ENCODE results near the gene ZBTB32. TPM values are rescaled to one million over a fixed set of nuclear protein-coding genes. Genes with fewer than 3 reads are reported as not detected.

Gene ZBTB32
- total RNA-seq, 3 donors from 2014 or later = 0.33 TPM; not detected in 2

DNA sequence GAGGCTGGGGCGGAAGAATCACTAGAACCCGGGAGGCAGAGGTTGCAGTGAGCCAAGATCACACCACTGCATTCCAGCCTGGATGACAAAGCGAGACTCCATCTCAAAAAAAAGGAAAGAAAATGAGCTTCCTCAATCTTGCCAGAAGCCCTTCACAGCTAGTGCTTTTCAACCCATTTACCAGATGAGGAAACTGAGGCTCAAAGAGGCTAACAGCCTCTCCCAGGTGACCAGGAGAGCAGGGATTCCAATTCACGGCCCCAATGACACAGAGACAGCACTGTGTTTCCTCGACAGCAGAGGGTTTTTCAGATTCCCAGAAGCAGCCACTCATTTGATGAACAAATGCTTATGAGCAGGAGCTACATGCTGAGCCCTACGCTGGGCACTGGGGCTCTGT is 34.8 kb upstream of the ZBTB32 start:
- no peak overlapping the region for H3K27ac ChIP-seq
- intact Hi-C loops (cut with DNase I; ENCODE audit: low total_unique reads) = no loop called here
- H3K27me3 ChIP-seq = peaks cover 0 to 28% of the 10 kb centered on the region in 2 donors
- TF ChIP-seq POLR2A (IDR thresholded peaks at IDR 0.05) (no peak), CTCF (IDR thresholded peaks at IDR 0.05) (no peak), POLR2AphosphoS5 (IDR thresholded peaks at IDR 0.05) (no peak)
- no peaks in the 10 kb centered on the region for H3K4me1 ChIP-seq
- no peak overlapping the region for H3K4me3 ChIP-seq
- no peaks in the 10 kb centered on the region for H3K36me3 ChIP-seq
- H3K9me3 ChIP-seq = no peaks in the 10 kb centered on the region
- no peak for DNase-seq (ENCODE audit: low spot score in 2 of 2)

DNA sequence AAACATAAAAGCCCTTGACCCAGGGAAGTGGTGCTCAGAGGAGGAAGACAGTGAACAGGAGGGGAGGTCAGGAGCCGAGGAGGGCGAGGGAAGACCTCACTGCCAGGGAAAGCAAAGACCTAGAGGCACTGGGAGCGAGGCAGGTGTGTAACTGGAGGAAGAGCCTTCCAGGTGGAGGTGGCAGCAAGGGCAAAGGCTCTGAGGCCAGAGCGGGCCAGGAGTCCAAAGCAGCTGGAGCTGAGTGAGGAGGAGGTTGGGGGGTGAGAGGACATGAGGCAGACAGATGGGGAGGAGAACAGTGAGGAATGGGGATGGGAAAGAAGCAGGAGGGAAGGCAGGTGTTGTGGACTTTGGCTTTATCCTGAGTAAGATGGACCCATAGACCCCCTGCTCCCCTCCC is 34.4 kb upstream of the ZBTB32 start:
- Histone ChIP-seq H3K4me1 (no peaks in the 10 kb centered on the region), H3K9me3 (no peaks in the 10 kb centered on the region), H3K36me3 (no peaks in the 10 kb centered on the region), H3K4me3 (no peak overlapping the region), H3K27me3 (peaks cover 0 to 28% of the 10 kb centered on the region in 2 donors), H3K27ac (no peak overlapping the region)
- TF ChIP-seq POLR2AphosphoS5 (IDR thresholded peaks at IDR 0.05) = no peak
- TF ChIP-seq POLR2A (IDR thresholded peaks at IDR 0.05) = no peak
- TF ChIP-seq CTCF (IDR thresholded peaks at IDR 0.05) = no peak
- DNase-seq (ENCODE audit: low spot score in 2 of 2) = no peak
- intact Hi-C loops (cut with DNase I; ENCODE audit: low total_unique reads) = no loop called here

- H3K9me3 ChIP-seq = no peaks in the 10 kb centered on the region
- TF ChIP-seq POLR2AphosphoS5 (IDR thresholded peaks at IDR 0.05) (no peak), POLR2A (IDR thresholded peaks at IDR 0.05) (no peak), CTCF (IDR thresholded peaks at IDR 0.05) (no peak)
- peaks cover 0 to 31% of the 10 kb centered on the region in 2 donors for H3K27me3 ChIP-seq
- no peak for DNase-seq (ENCODE audit: low spot score in 2 of 2)
- H3K36me3 ChIP-seq = no peaks in the 10 kb centered on the region
- H3K4me1 ChIP-seq = no peaks in the 10 kb centered on the region
- intact Hi-C loops (cut with DNase I; ENCODE audit: low total_unique reads) = no loop called here
- no peak overlapping the region for H3K4me3 ChIP-seq
- no peak overlapping the region for H3K27ac ChIP-seq
Observed at GRCh38 chr19:35670686-35671085, 33.7 kb upstream of the ZBTB32 start.

DNA sequence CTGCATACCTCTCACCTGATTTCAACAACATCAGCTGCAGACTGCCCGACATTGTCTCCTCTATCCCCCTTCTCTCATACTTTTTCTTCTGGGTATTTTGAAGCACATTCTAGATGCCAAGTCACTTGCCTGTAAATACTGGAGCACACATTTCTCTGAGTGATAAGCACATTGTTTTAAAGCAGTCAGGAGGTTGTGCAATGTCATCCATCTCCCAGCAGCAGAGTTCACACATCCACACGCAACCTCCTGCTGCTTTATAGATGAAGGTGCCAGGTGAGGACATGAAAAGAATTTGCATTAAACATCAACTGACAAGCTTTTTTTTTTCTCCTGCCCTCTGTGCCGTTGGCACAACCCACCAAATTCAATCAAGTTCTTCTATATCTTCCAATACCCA is 32.5 kb upstream of the ZBTB32 start:
- TF ChIP-seq POLR2A (IDR thresholded peaks at IDR 0.05) (no peak), CTCF (IDR thresholded peaks at IDR 0.05) (no peak), POLR2AphosphoS5 (IDR thresholded peaks at IDR 0.05) (no peak)
- no peak for DNase-seq (ENCODE audit: low spot score in 2 of 2)
- Histone ChIP-seq H3K27me3 (peaks cover 0 to 33% of the 10 kb centered on the region in 2 donors), H3K4me1 (no peaks in the 10 kb centered on the region), H3K27ac (no peak overlapping the region), H3K36me3 (no peaks in the 10 kb centered on the region), H3K4me3 (no peak overlapping the region), H3K9me3 (no peaks in the 10 kb centered on the region)
- intact Hi-C loops (cut with DNase I; ENCODE audit: low total_unique reads) = no loop called here

DNA sequence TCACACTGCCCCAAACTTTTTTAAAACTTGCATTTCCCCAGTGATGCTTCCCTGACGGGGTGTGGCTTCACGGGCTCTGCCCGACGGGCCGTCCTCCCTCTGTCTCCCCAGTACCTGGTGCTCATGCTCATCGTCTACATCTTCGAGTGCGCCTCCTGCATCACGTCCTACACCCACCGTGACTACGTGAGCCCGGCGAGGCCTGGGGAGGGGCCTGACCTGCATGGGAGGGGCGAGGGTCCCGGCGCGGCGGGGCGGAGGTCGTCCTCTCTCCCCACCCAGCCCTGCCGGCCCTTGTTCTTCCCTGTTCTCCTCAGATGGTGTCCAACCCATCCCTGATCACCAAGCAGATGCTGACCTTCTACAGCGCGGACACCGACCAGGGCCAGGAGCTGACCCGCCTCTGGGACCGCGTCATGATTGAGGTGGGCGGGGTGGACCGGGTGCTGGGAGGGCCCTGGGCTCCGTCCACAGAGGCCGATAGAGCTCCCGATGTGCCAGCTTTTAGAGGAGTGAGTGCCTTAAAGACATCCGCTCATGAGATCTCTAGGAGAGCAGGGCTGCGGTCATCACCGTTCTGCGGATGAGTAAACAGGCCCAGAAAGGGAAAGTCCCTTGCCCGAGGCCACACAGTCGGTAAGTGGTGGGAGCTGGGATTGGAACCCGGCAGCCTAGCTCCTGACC is 31.1 kb upstream of the ZBTB32 start:
- no peak for TF ChIP-seq POLR2AphosphoS5 (IDR thresholded peaks at IDR 0.05)
- no peak for TF ChIP-seq CTCF (IDR thresholded peaks at IDR 0.05)
- no peak for TF ChIP-seq POLR2A (IDR thresholded peaks at IDR 0.05)
- intact Hi-C loops (cut with DNase I; ENCODE audit: low total_unique reads) = no loop called here
- no peak for DNase-seq (ENCODE audit: low spot score in 2 of 2)
- Histone ChIP-seq H3K27ac (no peak overlapping the region), H3K4me1 (no peaks in the 10 kb centered on the region), H3K36me3 (no peaks in the 10 kb centered on the region), H3K27me3 (peaks cover 0 to 33% of the 10 kb centered on the region in 2 donors), H3K4me3 (peak overlapping the region; percentile 7 to 61 (median 43)), H3K9me3 (no peaks in the 10 kb centered on the region)

All from breast epithelium (tissue), 4 donors.